K562 (cell line): Measurements from ENCODE around the gene EPPIN. TPM values are rescaled to one million over a fixed set of nuclear protein-coding genes. Genes with fewer than 3 reads are reported as not detected.

Experiments
- ATAC-seq: fragments of 200-7000 bp; cut with Tn5 transposase; 3 replicates; pipeline ENCODE4 v1.9.1; 2020; ENCODE audit warnings: moderate library complexity
- BruUV-seq: library from RNA; stranded (reverse); fragments of 400-500 nt; replicated peaks from 2 replicates; lab custom pipeline; 2021; lab: Mats Ljungman, UMichigan
- CTCF ChIA-PET: fragments of 300-600 bp; formaldehyde crosslinking; extraction: SDS; loops from one replicate; lab custom pipeline; 2021; ENCODE audit warnings: low intra/inter-chr PET ratio; lab: Yijun Ruan, JAX
- POLR2A ChIA-PET: fragments of 300-600, 350-650 bp; sonication (Branson Sonifier 250); formaldehyde crosslinking; extraction: SDS; loops from one replicate; lab custom pipeline; 2021; ENCODE audit warnings: antibody characterized with exemption, inconsistent platforms; lab: Yijun Ruan, JAX
- DNase-seq, 4 experiments: peaks; one replicate each; pipeline versions ENCODE4 v3.0.0 to v3.0.0-alpha.2; 2011 to 2018; ENCODE audit warnings: low spot score in 3 of 4, mixed read lengths in 3 of 4; ENCODE audit errors: extremely low read depth in 1 of 4
- FAIRE-seq: peaks from 2 replicates; lab custom pipeline; 2011; peaks lifted over from hg19 to GRCh38; lab: Jason Lieb, UNC
- H2AFZ ChIP-seq: 2 replicates; pipeline ENCODE4 v1.6.0; 2011; ENCODE audit warnings: low read depth, low read length, control low read depth, inconsistent platforms
- H3K27ac ChIP-seq: fragments of 200-600 bp; 3 replicates; pipeline ENCODE4 v1.8.0; 2011; ENCODE audit warnings: low read depth, mild to moderate bottlenecking, control low read depth, inconsistent platforms, low read length, moderate library complexity, mixed read lengths; ENCODE audit errors: extremely low read depth
- H3K27me3 ChIP-seq, 2 experiments: fragments of 300-600 bp in 1 of 2; 2 replicates in 1 of 2; 3 replicates in 1 of 2; pipeline versions ENCODE4 v1.6.0 to v1.8.0; 2011; ENCODE audit warnings: inconsistent platforms in 2 of 2, low read length in 2 of 2, mild to moderate bottlenecking in 1 of 2, mixed read lengths in 1 of 2, moderate library complexity in 1 of 2; ENCODE audit not compliant: control insufficient read depth in 2 of 2, insufficient read depth in 2 of 2
- H3K36me3 ChIP-seq: fragments of 300-600 bp; 3 replicates; pipeline ENCODE4 v1.8.0; 2011; ENCODE audit warnings: mild to moderate bottlenecking, low read length, inconsistent platforms; ENCODE audit not compliant: control insufficient read depth, insufficient read depth
- H3K4me1 ChIP-seq, 2 experiments: fragments of 200-600 bp in 1 of 2; replicated peaks in 1 of 2; 2 replicates in 1 of 2; 3 replicates in 1 of 2; pipeline versions ENCODE4 v1.5.1 to v1.8.0; 2011; ENCODE audit warnings: inconsistent platforms in 2 of 2, low read length in 2 of 2, mild to moderate bottlenecking in 1 of 2, mixed read lengths in 1 of 2, moderate library complexity in 1 of 2; ENCODE audit not compliant: control insufficient read depth in 2 of 2, insufficient read depth in 2 of 2
- H3K4me2 ChIP-seq: 2 replicates; pipeline ENCODE4 v1.6.1; 2011; ENCODE audit warnings: low read length, control low read depth, inconsistent platforms, mixed read lengths; ENCODE audit not compliant: insufficient read depth
- H3K4me3 ChIP-seq: fragments of 200-600 bp; sonication (generic), shearing (Covaris generic); 2 replicates; pipeline ENCODE4 v1.5.1; 2016; ENCODE audit warnings: control low read depth, inconsistent platforms
- H3K79me2 ChIP-seq: fragments of 200-600 bp; 3 replicates; pipeline ENCODE4 v1.8.0; 2011; ENCODE audit warnings: low read length, inconsistent platforms; ENCODE audit not compliant: control insufficient read depth, insufficient read depth
- H3K9ac ChIP-seq, 2 experiments: 2 replicates each; pipeline versions ENCODE4 v1.6.0 to v1.6.1; 2011; ENCODE audit warnings: low read depth in 2 of 2, low read length in 2 of 2, control low read depth in 1 of 2, inconsistent platforms in 1 of 2, mild to moderate bottlenecking in 1 of 2, mixed read lengths in 1 of 2; ENCODE audit not compliant: insufficient read depth in 1 of 2
- H3K9me1 ChIP-seq: one replicate; pipeline ENCODE4 v1.6.0; 2011; ENCODE audit warnings: inconsistent platforms, mild to moderate bottlenecking, low read length, moderate library complexity; ENCODE audit not compliant: control insufficient read depth, insufficient read depth
- H3K9me3 ChIP-seq: replicated peaks from 2 replicates; pipeline ENCODE4 v1.5.1; 2011; ENCODE audit warnings: low read depth, low read length, inconsistent platforms; ENCODE audit not compliant: control insufficient read depth, insufficient read depth
- H4K20me1 ChIP-seq: replicated peaks from 2 replicates; pipeline ENCODE4 v1.6.1; 2011; ENCODE audit warnings: low read length, inconsistent platforms, mixed read lengths; ENCODE audit not compliant: control insufficient read depth, insufficient read depth
- ATF1 ChIP-seq, 2 experiments: fragments of 450-650 bp in 1 of 2; IDR thresholded peaks; 2 replicates each; pipeline ENCODE4 v1.6.1; 2016; ENCODE audit warnings: missing compliant biosample characterization in 1 of 2, missing genetic modification characterization in 1 of 2
- EHMT2 ChIP-seq: fragments of 450-650 bp; IDR thresholded peaks from 2 replicates; pipeline ENCODE4 v1.6.1; 2018; ENCODE audit warnings: antibody characterized with exemption
- EP400 ChIP-seq: fragments of 450-650 bp; IDR thresholded peaks from 2 replicates; pipeline ENCODE4 v1.6.1; 2017; ENCODE audit warnings: antibody characterized with exemption, mild to moderate bottlenecking, moderate library complexity
- GATAD2A ChIP-seq: fragments of 450-650 bp; IDR thresholded peaks from 2 replicates; pipeline ENCODE4 v1.6.1; 2017
- GATAD2B ChIP-seq: fragments of 450-650 bp; IDR thresholded peaks from 2 replicates; pipeline ENCODE4 v1.6.1; 2017; ENCODE audit warnings: mild to moderate bottlenecking, borderline replicate concordance
- KDM5B ChIP-seq: fragments of 200-600 bp; sonication (generic); IDR thresholded peaks from 2 replicates; pipeline ENCODE4 v1.6.1; 2012; ENCODE audit warnings: low read depth, mild to moderate bottlenecking, moderate library complexity, low read length, control low read depth, inconsistent platforms; ENCODE audit not compliant: insufficient replicate concordance
- MAFK ChIP-seq: IDR thresholded peaks from 2 replicates; pipeline ENCODE4 v1.6.1; 2011; ENCODE audit warnings: low read length, improper control_type of control experiment
- NFATC3 ChIP-seq: fragments of 450-650 bp; IDR thresholded peaks from 2 replicates; pipeline ENCODE4 v1.6.1; 2017; ENCODE audit warnings: mild to moderate bottlenecking
- PCBP2 ChIP-seq: fragments of 200-400 bp; formaldehyde crosslinking; IDR thresholded peaks from 2 replicates; pipeline ENCODE4 v1.6.1; 2018; ENCODE audit warnings: low read length, low read depth, mild to moderate bottlenecking, moderate library complexity; ENCODE audit not compliant: poor library complexity, severe bottlenecking
- POLR2B ChIP-seq: fragments of 450-650 bp; IDR thresholded peaks from 2 replicates; pipeline ENCODE4 v1.6.1; 2018; ENCODE audit warnings: low read depth; ENCODE audit not compliant: partially characterized antibody
- SRSF7 ChIP-seq: fragments of 200-400 bp; formaldehyde crosslinking; optimal IDR thresholded peaks from 2 replicates; pipeline ENCODE3; 2017; ENCODE audit warnings: mild to moderate bottlenecking, low read depth, low read length
- STAG1 ChIP-seq: sonication (generic); formaldehyde crosslinking; IDR thresholded peaks from 2 replicates; pipeline ENCODE4 v1.5.0; 2020; ENCODE audit warnings: missing genetic modification reagents, borderline replicate concordance
- ZNF146 ChIP-seq: IDR thresholded peaks from one replicate; pipeline ENCODE4 v1.6.1; 2018; ENCODE audit warnings: missing compliant biosample characterization; ENCODE audit not compliant: unreplicated experiment
- WGBS: fragments of 100-300 bp; shearing (Covaris generic); methylation state at CpG from one replicate; pipeline ENCODE4 v1.1.6; 2016; ENCODE audit warnings: low coverage, mixed read lengths; ENCODE audit not compliant: insufficient coverage; ENCODE audit errors: missing lambda C conversion rate; 5-methylcytosine and 5-hydroxymethylcytosine counted together
- in situ Hi-C: fragments of 300-500 bp; cut with MboI; formaldehyde crosslinking; loops from 4 replicates; pipeline ENCODE4 v1.15.0; 2018; ENCODE audit warnings: inconsistent platforms, mixed read lengths
- intact Hi-C: fragments of 100-400 bp; cut with micrococcal nuclease; formaldehyde crosslinking; loops from 2 replicates; pipeline ENCODE4 v1.14.2; 2022
- polyA plus RNA-seq, 8 experiments: library from polyadenylated mRNA; depleted of rRNA in 4 of 8; stranded (reverse) in 5 of 8; unstranded in 3 of 8; fragments of >200 nt; fragmentation: Nextera tagmentation in 2 of 8; fragmentation: Illumina TruSeq in 1 of 8; extraction: Ambion mirVana in 2 of 8; extraction: Trizol in 1 of 8; gene quantifications; 2 replicates each; pipeline versions ENCODE4 v1.2.1 to v1.2.3, GENCODE V29; 2011 to 2014; ENCODE audit warnings: inconsistent platforms in 1 of 8, missing spikeins in 1 of 8
- total RNA-seq, 7 experiments: library from RNA; depleted of rRNA in 6 of 7; stranded (reverse); fragments of >200 nt in 6 of 7; fragmentation: Illumina TruSeq in 2 of 7; extraction: Trizol in 2 of 7; gene quantifications; 2 replicates each; pipeline versions ENCODE4 v1.2.1 to v1.2.3, GENCODE V29; 2011 to 2021; ENCODE audit warnings: low replicate concordance in 1 of 7
- TF ChIP-seq, protein P1 (sequence below): sonication (generic); formaldehyde crosslinking; IDR thresholded peaks from 2 replicates; pipeline ENCODE4 v1.8.0; 2022; ENCODE audit warnings: missing genetic modification reagents, mild to moderate bottlenecking, borderline replicate concordance

The EPPIN gene
- total and polyA plus RNA-seq, 9 of the 15 experiments (the other 6 are each of a cell fraction or from before 2014, with no cell fraction given) = not detected

DNA sequence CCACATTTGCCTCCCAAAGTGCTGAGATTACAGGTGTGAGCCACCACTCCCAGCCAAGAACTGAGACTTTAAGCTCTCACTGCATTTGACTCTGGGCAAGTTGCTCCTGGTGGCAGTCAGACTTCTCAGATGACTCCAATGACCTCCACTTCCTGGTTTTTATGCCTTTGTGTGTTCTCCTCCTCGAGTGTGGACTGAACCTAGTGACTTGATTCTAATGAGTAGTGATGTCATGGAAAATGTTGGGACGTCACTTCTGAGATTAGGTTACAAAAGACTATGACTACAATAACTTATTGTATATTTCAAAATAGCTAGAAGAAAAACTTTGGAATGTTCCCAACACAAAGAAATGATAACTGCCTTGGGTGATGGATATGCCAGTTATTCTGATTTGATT lies 43.8 kb downstream of the EPPIN start:
- TF ChIP-seq POLR2B (no peak), ATF1 (CRISPR knock-in tag; IDR thresholded peaks at IDR 0.05) (no peak), ATF1 (tag; IDR thresholded peaks at IDR 0.05) (peak; percentile 49)
- TF ChIP-seq, all 486 proteins: peak for 1
- ATAC-seq (no peak), DNase-seq (no peak), FAIRE-seq (no peak)
- H3K27me3 ChIP-seq = peaks cover 8 to 9% of the 10 kb centered on the region in 2 experiments; a peak in 3 of 5 replicates
- BruUV-seq = no TSS peak
- no peaks in the 10 kb centered on the region for H3K79me2 ChIP-seq
- H3K9me1 ChIP-seq = no peaks in the 10 kb centered on the region
- H3K4me2 ChIP-seq = no peak overlapping the region
- in situ Hi-C loops = no loop called here
- no peaks in the 10 kb centered on the region for H3K9me3 ChIP-seq
- H2AFZ ChIP-seq = no peak overlapping the region
- ChIA-PET POLR2A (interaction anchor here (0.5 kb wide), 1 partner anchor 74 kb away, joined by 3 read pairs; no protein-coding TSS in a partner anchor), CTCF (no interaction called here)
- H3K36me3 ChIP-seq = no peaks in the 10 kb centered on the region
- WGBS = 0% methylated on average over 2 of the region's 2 CpGs
- H3K9ac ChIP-seq = no peak overlapping the region
- intact Hi-C loops = no loop called here
- no peaks in the 10 kb centered on the region for H4K20me1 ChIP-seq
- H3K4me1 ChIP-seq = peaks cover 0 to 7% of the 10 kb centered on the region in 2 experiments; a peak in 2 of 5 replicates
- no peak overlapping the region for H3K4me3 ChIP-seq
- H3K27ac ChIP-seq = no peak overlapping the region

DNA sequence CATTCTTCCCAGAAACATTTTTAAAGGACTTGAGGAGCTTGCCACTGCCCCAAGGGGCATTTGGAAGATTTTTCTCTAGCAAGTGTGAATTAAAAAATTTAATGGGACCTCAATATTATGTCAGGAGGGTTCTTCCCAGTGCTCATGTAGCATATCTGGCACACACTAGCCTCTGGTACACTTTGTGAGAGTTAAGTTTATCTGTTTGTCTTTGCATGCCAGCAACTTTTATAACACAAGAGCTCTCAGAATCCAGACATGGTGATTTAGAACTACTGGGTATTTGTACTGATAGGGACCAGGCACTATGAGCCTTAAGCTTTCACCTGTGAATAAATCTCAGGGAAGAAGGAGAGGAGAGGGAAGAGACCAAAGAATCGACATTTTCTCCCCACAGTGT lies 44.6 kb downstream of the EPPIN start:
- FAIRE-seq = no peak
- no peaks in the 10 kb centered on the region for H3K9me1 ChIP-seq
- intact Hi-C loops = no loop called here
- no peak for TF ChIP-seq MAFK
- no peak for TF ChIP-seq GATAD2B
- no peak for TF ChIP-seq GATAD2A
- no peak for TF ChIP-seq KDM5B
- TF ChIP-seq ZNF146 (CRISPR knock-in tag) = no peak
- no peak for TF ChIP-seq STAG1
- TF ChIP-seq SRSF7 = no peak
- no peak for TF ChIP-seq NFATC3
- TF ChIP-seq, protein P1, sequence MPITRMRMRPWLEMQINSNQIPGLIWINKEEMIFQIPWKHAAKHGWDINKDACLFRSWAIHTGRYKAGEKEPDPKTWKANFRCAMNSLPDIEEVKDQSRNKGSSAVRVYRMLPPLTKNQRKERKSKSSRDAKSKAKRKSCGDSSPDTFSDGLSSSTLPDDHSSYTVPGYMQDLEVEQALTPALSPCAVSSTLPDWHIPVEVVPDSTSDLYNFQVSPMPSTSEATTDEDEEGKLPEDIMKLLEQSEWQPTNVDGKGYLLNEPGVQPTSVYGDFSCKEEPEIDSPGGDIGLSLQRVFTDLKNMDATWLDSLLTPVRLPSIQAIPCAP (CRISPR knock-in tag) = no peak
- no peak for TF ChIP-seq EHMT2
- no peak for TF ChIP-seq EP400
- TF ChIP-seq PCBP2 = no peak

More for the DNA sequence above, 44.6 kb downstream of the EPPIN start:
- no TSS peak for BruUV-seq
- ATAC-seq (no peak), DNase-seq (no peak)
- H4K20me1 ChIP-seq = no peaks in the 10 kb centered on the region
- H3K79me2 ChIP-seq = no peaks in the 10 kb centered on the region
- no peak overlapping the region for H3K4me3 ChIP-seq
- no peaks in the 10 kb centered on the region for H3K36me3 ChIP-seq
- H3K27me3 ChIP-seq = peaks cover 8 to 13% of the 10 kb centered on the region in 2 experiments; a peak in 3 of 5 replicates
- in situ Hi-C loops = no loop called here
- no peak overlapping the region for H3K27ac ChIP-seq
- no peaks in the 10 kb centered on the region; a peak in 1 of 5 replicates for H3K4me1 ChIP-seq
- no peak overlapping the region for H2AFZ ChIP-seq
- POLR2A ChIA-PET = no interaction called here
- 0% methylated on average over 1 of the region's 1 CpG for WGBS
- H3K9ac ChIP-seq = no peak overlapping the region
- no peaks in the 10 kb centered on the region for H3K9me3 ChIP-seq
- no peak overlapping the region for H3K4me2 ChIP-seq
- CTCF ChIA-PET = no interaction called here
